Cardiac fibroblast (primary cell): ENCODE results near the gene MGST3.
"Not testable (repeated sequence)": the region's sequence is repeated elsewhere in the genome, so short reads cannot be mapped to it uniquely, and the experiment has no call there.

Source experiments
- DNase-seq, 2 donors: peaks; one replicate each; pipeline versions ENCODE4 v3.0.0 to v3.0.0-alpha.2; 2010; ENCODE audit warnings: low read depth in 2 of 2
- H3K4me3 ChIP-seq, 2 donors: replicated peaks in 1 of 2; 1 replicate in 1 of 2; 2 replicates in 1 of 2; pipeline ENCODE4 v1.5.1; 2011; ENCODE audit warnings: low read depth in 2 of 2, low read length in 2 of 2, mild to moderate bottlenecking in 2 of 2, moderate library complexity in 1 of 2
- TF ChIP-seq, protein P1 (sequence below): IDR thresholded peaks from one replicate; pipeline ENCODE4 v1.5.1; 2011; ENCODE audit warnings: low read depth, mild to moderate bottlenecking, low read length, inconsistent platforms

Gene MGST3

DNA sequence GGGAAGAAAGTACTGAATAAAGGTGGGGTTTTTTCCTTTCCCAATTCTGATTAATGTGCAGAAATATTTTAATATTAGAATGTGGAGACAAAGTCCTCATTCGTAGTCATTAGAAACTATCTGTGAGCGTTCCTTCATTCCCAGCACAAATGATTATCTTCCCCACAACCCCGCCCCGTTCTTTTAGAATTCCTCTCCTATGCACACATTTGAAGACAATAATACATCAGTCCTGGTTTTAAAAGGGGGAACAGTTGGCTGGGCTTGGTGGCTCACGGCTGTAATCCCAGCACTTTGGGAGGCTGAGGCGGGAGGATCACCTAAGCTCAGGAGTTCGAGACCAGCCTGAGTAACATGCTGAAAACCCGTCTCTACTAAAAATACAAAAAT lies 66.5 kb downstream of the MGST3 start:
- TF ChIP-seq, protein P1, sequence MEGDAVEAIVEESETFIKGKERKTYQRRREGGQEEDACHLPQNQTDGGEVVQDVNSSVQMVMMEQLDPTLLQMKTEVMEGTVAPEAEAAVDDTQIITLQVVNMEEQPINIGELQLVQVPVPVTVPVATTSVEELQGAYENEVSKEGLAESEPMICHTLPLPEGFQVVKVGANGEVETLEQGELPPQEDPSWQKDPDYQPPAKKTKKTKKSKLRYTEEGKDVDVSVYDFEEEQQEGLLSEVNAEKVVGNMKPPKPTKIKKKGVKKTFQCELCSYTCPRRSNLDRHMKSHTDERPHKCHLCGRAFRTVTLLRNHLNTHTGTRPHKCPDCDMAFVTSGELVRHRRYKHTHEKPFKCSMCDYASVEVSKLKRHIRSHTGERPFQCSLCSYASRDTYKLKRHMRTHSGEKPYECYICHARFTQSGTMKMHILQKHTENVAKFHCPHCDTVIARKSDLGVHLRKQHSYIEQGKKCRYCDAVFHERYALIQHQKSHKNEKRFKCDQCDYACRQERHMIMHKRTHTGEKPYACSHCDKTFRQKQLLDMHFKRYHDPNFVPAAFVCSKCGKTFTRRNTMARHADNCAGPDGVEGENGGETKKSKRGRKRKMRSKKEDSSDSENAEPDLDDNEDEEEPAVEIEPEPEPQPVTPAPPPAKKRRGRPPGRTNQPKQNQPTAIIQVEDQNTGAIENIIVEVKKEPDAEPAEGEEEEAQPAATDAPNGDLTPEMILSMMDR: no peak
- H3K4me3 ChIP-seq: peak overlapping the region; percentile 89 to 94
- DNase-seq: peak; percentile 10 to 29

- TF ChIP-seq, protein P1: peak; percentile 28
- H3K4me3 ChIP-seq: peak within 1 kb of the TSS; percentile 89 to 94
- DNase-seq: peak; percentile 84 to 89
Measured at GRCh38 chr1:165697881-165698760, 67.1 kb downstream of the MGST3 start, which contains the start of gene ALDH9A1. TSS of gene ALDH9A1 (minus strand) at chr1:165698562. CDS start at chr1:165698558, 4 bp downstream.

GRCh38 chr1:165698761-165699052 lies 67.7 kb downstream of the MGST3 start:
- no peak for DNase-seq
- peak overlapping the region; percentile 89 to 94 for H3K4me3 ChIP-seq
- TF ChIP-seq, protein P1: no peak

GRCh38 chr1:165699577-165699976 lies 68.5 kb downstream of the MGST3 start:
- TF ChIP-seq, protein P1: no peak
- no peak for DNase-seq
- H3K4me3 ChIP-seq: no peak overlapping the region

DNA sequence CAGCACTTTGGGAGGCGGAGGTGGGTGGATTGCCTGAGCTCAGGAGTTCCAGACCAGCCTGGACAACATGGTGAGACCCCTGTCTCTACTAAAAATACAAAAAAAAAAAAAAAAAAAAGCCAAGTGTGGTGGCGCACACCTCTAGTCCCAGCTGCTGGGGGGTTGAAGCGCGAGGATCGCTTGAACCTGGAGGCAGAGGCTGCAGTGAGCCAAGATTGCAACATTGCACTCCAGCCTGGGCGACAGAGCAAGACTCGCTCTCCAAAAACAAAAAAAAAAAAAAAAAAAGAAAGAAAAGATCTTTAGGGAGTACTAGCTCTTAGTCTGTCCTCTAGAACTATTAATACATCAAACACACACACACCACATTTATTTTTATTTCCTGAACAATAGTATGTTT lies 70.9 kb downstream of the MGST3 start:
- H3K4me3 ChIP-seq: not testable (repeated sequence)
- peak in 1 of 2 donors; percentile 13 for DNase-seq

GRCh38 chr1:165703648-165704047 lies 72.6 kb downstream of the MGST3 start:
- DNase-seq: peak in 1 of 2 donors; percentile 7
- H3K4me3 ChIP-seq: no peak overlapping the region
- TF ChIP-seq, protein P1: no peak
